Activated CD8-positive, alpha-beta memory T cell treated with anti-CD3 and anti-CD28 coated beads, Interleukin-2, amount 10 ng/mL, durations not matched to agents 7 days and 5 days (primary cell): ENCODE data around the gene PTPDC1. TPM values are rescaled to one million over a fixed set of nuclear protein-coding genes. Genes with fewer than 3 reads are reported as not detected.
"Not testable (repeated sequence)": the region's sequence is repeated elsewhere in the genome, so short reads cannot be mapped to it uniquely, and the experiment has no call there.

ENCODE experiments used
- ATAC-seq: fragments of 150-1000 bp; cut with Tn5 transposase; one replicate; pipeline ENCODE4 v1.10.0; 2021; ENCODE audit warnings: moderate library complexity
- CTCF ChIA-PET: fragments of 350-600 bp; sonication (Branson Sonifier 250); formaldehyde crosslinking; loops from one replicate; lab custom pipeline; 2021; ENCODE audit warnings: antibody characterized with exemption; lab: Charles Lee
- DNase-seq: peaks from one replicate; pipeline ENCODE4 v3.0.0-alpha.2; 2020
- H3K27ac Mint-ChIP-seq: one replicate; pipeline ENCODE4 v1.8.0; 2021; ENCODE audit warnings: mild to moderate bottlenecking, mixed read lengths
- H3K27me3 Mint-ChIP-seq: one replicate; pipeline ENCODE4 v1.8.0; 2021; ENCODE audit warnings: mixed read lengths
- H3K36me3 Mint-ChIP-seq: one replicate; pipeline ENCODE4 v1.8.0; 2021; ENCODE audit warnings: mild to moderate bottlenecking, mixed read lengths
- H3K4me1 Mint-ChIP-seq: one replicate; pipeline ENCODE4 v1.8.0; 2021; ENCODE audit warnings: mixed read lengths
- H3K4me3 Mint-ChIP-seq: one replicate; pipeline ENCODE4 v1.8.0; 2021; ENCODE audit warnings: mild to moderate bottlenecking, moderate library complexity, mixed read lengths
- H3K9me3 Mint-ChIP-seq: one replicate; pipeline ENCODE4 v1.8.0; 2022; ENCODE audit warnings: low read depth, mixed read lengths
- total RNA-seq, 2 experiments: library from RNA; stranded (reverse); gene quantifications; one replicate each; pipeline ENCODE4 v1.2.3, GENCODE V29; 2021

Gene PTPDC1
- total RNA-seq, 2 experiments from 2014 or later, result 5.2 to 6.5 TPM

DNA sequence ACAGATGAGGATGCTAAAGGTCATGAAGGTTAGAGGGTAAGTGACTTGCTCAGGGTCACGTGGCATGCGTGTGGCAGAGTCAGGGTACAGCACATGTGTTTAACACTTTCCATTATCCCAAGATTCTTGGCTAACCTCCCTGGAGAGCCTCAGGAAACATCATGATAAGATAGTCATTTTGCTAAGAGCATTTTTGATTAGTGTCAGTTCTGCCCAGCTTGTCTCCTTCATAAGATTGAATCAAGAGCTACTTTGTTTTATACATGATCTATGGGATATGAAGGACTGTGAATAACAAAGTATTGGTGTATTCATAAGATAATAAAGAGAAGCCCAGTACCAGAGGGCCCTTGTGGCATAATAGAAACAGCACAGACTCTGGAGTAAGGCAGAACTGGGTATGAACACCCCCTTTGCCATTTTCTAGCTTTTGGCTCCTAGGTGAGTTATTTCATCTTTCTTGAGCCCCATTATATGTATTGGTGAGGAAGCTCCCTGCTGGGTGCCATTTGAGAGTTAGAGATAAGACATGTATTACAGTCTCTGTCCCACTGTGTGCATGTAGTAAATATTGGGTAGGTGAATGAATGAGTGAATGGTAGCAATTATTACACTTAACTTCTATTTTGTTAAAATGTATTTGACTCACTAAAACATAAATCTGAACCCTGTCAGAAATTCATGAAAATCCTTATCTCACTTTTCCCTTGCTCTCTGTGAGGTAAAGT, 16.1 kb downstream of the PTPDC1 start:
- Mint-ChIP-seq H3K27me3 (no peaks in the 10 kb centered on the region), H3K27ac (no peak overlapping the region), H3K4me1 (peaks cover 9% of the 10 kb centered on the region), H3K4me3 (no peak overlapping the region), H3K9me3 (no peaks in the 10 kb centered on the region), H3K36me3 (peaks cover 7% of the 10 kb centered on the region)
- CTCF ChIA-PET, result interaction anchor here (1.3 kb wide), 1 partner anchor 112 kb away, joined by 3 read pairs; no protein-coding TSS in a partner anchor
- DNase-seq (no peak), ATAC-seq (no peak)

DNA sequence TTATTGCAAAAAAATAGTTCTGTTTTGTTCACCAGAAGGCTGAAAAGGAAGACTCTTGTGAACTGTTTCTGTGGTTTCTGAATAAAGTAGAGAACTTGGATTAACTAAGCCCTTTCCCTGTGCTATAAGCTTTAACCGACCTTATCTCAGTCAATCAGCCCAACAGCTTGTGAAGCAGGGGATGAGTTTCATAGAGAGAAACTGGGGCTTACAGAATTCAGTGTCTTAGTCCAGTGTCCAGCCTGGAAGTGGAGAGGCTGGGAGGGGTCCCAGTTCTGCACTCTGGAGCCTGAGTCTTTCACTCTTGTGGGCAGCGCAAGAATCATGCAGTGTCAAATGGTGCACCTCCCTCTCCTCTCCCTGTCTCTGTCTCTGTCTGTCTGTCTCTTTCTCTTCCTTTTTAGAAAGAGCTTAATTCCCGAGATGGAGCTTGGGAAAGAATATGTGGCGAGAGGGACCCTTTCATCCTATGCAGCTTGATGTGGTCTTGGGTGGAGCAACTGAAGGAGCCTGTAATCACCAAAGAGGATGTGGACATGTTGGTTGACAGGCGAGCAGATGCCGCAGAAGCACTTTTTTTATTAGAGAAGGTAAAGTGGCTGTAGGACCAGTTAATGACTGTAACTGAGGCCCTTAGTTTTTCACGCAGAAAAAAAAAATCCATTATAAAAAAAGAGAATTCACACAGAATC, 17.0 kb downstream of the PTPDC1 start:
- peaks cover 9% of the 10 kb centered on the region for H3K4me1 Mint-ChIP-seq
- CTCF ChIA-PET, result interaction anchor here (1.3 kb wide), 1 partner anchor 111 kb away, joined by 3 read pairs; no protein-coding TSS in a partner anchor
- peaks cover 5% of the 10 kb centered on the region for H3K36me3 Mint-ChIP-seq
- H3K27me3 Mint-ChIP-seq, result no peaks in the 10 kb centered on the region
- no peak overlapping the region for H3K4me3 Mint-ChIP-seq
- no peaks in the 10 kb centered on the region for H3K9me3 Mint-ChIP-seq
- ATAC-seq (no peak), DNase-seq (no peak)
- no peak overlapping the region for H3K27ac Mint-ChIP-seq

DNA sequence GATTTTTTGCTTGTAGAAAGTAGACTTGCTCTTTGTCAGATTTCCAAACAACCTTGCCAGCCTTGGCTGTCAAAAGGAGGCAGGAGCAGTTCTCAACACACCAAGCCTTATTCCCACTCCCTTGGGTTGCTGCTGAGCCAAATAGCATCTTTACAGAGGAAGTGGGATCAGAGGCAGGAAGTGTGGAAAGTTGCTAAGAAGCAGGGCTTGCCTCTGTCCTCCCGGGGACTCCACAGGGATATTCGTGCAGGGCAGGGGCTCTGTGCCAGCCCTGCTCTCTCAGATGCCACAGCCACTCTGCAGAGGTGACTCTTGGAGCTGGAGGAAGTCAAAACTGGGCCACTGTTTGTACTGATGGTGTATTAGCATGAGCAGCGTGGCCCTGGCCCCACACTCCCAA, 24.3 kb downstream of the PTPDC1 start:
- Mint-ChIP-seq H3K4me1 (peaks cover 7% of the 10 kb centered on the region), H3K9me3 (no peaks in the 10 kb centered on the region), H3K4me3 (no peak overlapping the region), H3K27ac (no peak overlapping the region), H3K36me3 (no peaks in the 10 kb centered on the region), H3K27me3 (no peaks in the 10 kb centered on the region)
- ATAC-seq (peak; percentile 27), DNase-seq (no peak)
- CTCF ChIA-PET, result no interaction called here

DNA sequence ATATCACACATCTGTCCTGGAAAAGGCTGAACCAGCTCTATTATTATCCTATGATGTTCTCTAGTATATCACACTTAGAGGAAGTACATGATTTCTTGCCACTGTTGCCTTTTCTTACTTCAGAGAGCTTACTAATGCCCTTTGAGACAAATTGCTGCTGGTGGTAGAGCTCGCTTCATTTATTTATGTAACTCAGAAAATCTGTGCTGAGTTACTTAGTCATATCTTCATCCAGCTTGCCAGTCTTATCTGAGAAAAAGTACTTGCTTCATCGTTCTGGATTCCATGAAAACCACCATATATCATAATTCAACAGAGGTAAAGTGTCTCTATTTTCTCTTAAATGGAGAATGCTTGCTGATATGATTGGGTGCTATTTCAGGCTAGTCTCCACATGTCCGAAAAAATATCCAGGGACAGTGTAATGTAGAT, 26.6 kb downstream of the PTPDC1 start:
- no peaks in the 10 kb centered on the region for H3K27me3 Mint-ChIP-seq
- H3K36me3 Mint-ChIP-seq, result no peaks in the 10 kb centered on the region
- no peak overlapping the region for H3K27ac Mint-ChIP-seq
- H3K4me3 Mint-ChIP-seq, result no peak overlapping the region
- CTCF ChIA-PET, result no interaction called here
- H3K9me3 Mint-ChIP-seq, result no peaks in the 10 kb centered on the region
- DNase-seq (no peak), ATAC-seq (no peak)
- peaks cover 7% of the 10 kb centered on the region for H3K4me1 Mint-ChIP-seq

DNA sequence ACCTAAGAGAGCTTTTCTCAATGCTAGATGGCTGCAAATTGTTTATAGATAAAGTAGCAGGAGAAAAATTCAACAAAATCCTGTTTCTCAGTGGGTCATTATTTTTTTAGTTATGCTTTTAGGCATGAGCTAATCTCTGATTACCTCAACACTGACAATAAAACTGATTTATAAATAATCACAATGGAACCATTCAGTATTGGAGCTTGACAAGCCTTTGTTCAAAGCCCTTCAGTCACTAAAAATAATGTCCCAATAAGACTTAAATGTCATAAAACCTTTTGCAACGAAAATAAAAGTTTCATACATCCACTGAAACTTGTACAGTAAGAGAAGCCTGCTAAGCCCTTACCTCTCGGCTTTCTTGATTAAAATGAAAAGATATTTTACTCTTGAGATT, 27.2 kb downstream of the PTPDC1 start:
- no peak overlapping the region for H3K4me3 Mint-ChIP-seq
- no peaks in the 10 kb centered on the region for H3K9me3 Mint-ChIP-seq
- ATAC-seq (no peak), DNase-seq (no peak)
- H3K27me3 Mint-ChIP-seq, result no peaks in the 10 kb centered on the region
- no peak overlapping the region for H3K27ac Mint-ChIP-seq
- no peaks in the 10 kb centered on the region for H3K36me3 Mint-ChIP-seq
- CTCF ChIA-PET, result no interaction called here
- peaks cover 7% of the 10 kb centered on the region for H3K4me1 Mint-ChIP-seq

DNA sequence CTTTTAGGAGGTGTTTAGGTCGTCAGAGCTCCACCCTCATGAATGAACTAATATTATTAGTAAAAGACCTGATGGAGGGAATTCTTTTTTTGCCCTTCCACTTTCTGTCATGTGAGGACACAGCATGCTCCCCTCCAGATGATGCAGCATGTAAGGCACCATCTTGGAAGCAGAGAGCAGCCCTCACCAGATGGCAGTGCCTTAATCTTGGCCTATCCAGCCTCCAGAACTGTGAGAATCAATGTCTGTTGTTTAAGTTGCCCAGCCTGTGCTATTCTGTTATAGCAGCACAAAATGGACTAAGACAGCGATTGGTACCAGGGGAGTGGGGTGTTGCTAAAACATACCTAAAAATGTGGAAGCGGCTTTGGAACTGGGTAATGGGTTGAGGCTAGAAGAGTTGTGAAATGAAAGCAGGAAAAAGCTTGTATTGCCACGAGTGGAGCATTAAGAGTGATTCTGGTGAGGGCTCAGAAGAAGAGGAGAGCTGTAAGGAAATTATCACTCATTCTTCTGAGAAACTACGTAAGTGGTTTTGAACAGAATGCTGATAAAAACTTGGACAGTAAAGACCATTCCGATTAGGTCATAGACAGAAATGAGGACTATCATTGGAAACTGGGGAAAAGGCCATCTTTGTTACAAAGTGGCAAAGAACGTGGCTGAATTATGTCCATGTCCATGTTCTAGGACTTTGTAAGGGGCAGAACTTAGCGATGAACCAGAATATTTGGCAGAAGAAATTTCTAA, 28.6 kb downstream of the PTPDC1 start:
- Mint-ChIP-seq H3K9me3 (no peaks in the 10 kb centered on the region), H3K27me3 (no peaks in the 10 kb centered on the region), H3K4me3 (no peak overlapping the region), H3K27ac (no peak overlapping the region), H3K36me3 (no peaks in the 10 kb centered on the region), H3K4me1 (peaks cover 7% of the 10 kb centered on the region)
- CTCF ChIA-PET, result no interaction called here
- ATAC-seq (no peak), DNase-seq (no peak)

DNA sequence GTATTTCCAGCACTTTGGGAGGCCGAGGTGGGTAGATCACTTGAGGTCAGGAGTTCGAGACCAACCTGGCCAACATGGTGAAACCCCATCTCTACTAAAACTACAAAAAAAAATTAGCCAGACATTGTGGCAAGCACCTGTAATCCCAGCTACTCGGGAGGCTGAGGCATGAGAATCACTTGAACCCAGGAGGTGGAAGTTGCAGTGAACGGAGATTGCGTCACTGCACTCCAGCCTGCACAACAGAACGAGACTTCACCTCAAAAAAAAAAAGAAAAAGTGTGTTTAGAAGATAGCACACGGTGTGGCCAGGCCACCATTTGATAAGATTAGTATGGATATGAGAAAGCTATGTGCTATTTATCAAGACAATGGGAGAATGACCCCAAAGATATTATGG, 35.8 kb downstream of the PTPDC1 start:
- H3K36me3 Mint-ChIP-seq, H3K27ac Mint-ChIP-seq, H3K27me3 Mint-ChIP-seq, H3K4me1 Mint-ChIP-seq, DNase-seq, H3K9me3 Mint-ChIP-seq, CTCF ChIA-PET, ATAC-seq, H3K4me3 Mint-ChIP-seq: not testable (repeated sequence)

DNA sequence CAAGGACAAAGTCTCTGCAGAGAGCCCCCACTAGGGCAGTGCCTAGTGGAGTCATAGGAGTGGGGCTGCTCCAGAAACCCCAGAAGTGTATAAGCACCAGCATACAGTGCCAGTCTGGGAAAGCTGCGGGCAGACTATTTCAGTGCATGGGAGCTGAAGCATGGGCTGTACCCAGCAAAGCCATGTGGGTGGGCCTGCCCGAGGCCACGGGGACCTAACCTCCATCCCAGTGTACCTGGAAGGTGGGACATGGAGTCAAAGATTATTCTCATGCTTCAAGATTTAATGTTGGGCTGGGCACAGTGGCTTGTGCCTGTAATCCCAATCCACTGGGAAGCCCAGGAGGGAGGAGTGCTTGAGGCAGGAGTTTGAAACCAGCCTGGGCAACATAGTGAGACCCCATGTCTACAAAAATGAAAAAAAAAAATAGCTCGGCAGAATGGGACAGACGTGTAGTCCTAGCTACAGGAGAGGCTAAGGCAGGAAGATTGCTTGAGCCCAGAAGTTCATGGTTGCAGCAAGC, 36.7 kb downstream of the PTPDC1 start:
- H3K4me3 Mint-ChIP-seq, result no peak overlapping the region
- no peaks in the 10 kb centered on the region for H3K27me3 Mint-ChIP-seq
- CTCF ChIA-PET, result no interaction called here
- no peak for ATAC-seq
- no peaks in the 10 kb centered on the region for H3K36me3 Mint-ChIP-seq
- peaks cover 3% of the 10 kb centered on the region for H3K9me3 Mint-ChIP-seq
- no peak for DNase-seq
- no peak overlapping the region for H3K27ac Mint-ChIP-seq
- no peaks in the 10 kb centered on the region for H3K4me1 Mint-ChIP-seq

DNA sequence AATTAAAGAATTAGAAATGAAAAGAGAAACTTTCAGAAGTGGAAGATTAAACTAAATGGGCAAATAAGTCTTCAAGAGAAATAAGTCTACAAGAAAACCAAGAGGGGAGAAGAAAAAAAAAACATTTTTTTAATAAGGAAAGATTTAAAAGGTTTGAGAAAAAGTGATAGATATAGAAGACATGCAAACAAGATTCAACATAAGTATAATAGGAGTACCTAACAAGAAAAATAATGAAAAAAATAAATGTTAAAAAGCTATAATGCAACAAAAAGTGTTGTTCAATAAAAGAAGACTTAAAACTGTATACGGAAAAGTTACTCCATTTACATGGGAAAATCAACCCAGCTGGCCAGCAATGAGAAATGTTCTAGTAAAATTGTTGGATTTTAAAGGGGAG, 42.6 kb downstream of the PTPDC1 start:
- ATAC-seq (no peak), DNase-seq (no peak)
- CTCF ChIA-PET, result no interaction called here
- Mint-ChIP-seq H3K9me3 (peaks cover 13% of the 10 kb centered on the region), H3K36me3 (peaks cover 6% of the 10 kb centered on the region), H3K27me3 (no peaks in the 10 kb centered on the region), H3K4me1 (no peaks in the 10 kb centered on the region), H3K27ac (no peak overlapping the region), H3K4me3 (no peak overlapping the region)

DNA sequence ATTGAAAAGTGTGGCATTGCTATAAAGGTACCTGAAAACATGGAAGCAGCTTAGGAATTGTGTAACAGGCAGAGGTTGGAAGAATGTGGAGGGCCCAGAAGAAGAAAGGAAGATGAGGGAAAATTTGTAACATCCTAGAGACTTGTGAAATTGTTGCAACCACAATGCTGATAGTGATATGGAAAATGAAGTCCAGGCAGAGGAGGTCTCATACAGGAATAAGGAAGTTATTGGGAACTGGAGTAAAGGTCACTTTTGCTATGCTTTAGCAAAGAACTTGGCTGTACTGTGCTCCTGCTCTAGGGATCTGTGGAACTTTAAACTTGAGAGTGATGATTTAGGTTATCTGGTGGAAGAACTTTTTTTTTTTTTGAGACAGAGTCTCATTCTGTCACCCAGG, 43.5 kb downstream of the PTPDC1 start:
- peaks cover 13% of the 10 kb centered on the region for H3K9me3 Mint-ChIP-seq
- ATAC-seq (no peak), DNase-seq (no peak)
- H3K27me3 Mint-ChIP-seq, result no peaks in the 10 kb centered on the region
- no peak overlapping the region for H3K4me3 Mint-ChIP-seq
- no peak overlapping the region for H3K27ac Mint-ChIP-seq
- CTCF ChIA-PET, result no interaction called here
- H3K4me1 Mint-ChIP-seq, result no peaks in the 10 kb centered on the region
- H3K36me3 Mint-ChIP-seq, result peaks cover 6% of the 10 kb centered on the region

DNA sequence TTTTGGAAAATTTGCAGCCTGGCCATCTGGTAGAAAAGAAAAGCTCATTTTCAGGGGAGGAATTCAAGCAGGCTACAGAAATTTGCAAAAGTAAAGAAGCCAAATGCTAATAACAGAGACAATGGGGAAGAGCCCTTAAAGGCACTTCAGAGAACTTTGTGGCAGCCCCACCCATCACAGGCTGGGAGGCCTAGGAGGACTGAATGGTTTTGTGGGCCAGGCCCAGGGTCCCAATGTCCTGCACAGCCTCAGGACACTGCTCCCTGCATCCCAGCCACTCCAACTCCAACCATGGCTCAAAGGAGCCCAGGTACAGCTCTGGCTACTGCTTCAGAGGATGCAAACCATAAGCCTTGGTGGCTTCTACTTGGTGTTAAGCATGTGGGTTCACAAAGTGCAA, 44.3 kb downstream of the PTPDC1 start:
- H3K36me3 Mint-ChIP-seq, result peaks cover 6% of the 10 kb centered on the region
- no peak for ATAC-seq
- CTCF ChIA-PET, result no interaction called here
- no peak overlapping the region for H3K27ac Mint-ChIP-seq
- no peak overlapping the region for H3K4me3 Mint-ChIP-seq
- DNase-seq, result no peak
- peaks cover 13% of the 10 kb centered on the region for H3K9me3 Mint-ChIP-seq
- H3K27me3 Mint-ChIP-seq, result peaks cover 2% of the 10 kb centered on the region
- H3K4me1 Mint-ChIP-seq, result no peaks in the 10 kb centered on the region

DNA sequence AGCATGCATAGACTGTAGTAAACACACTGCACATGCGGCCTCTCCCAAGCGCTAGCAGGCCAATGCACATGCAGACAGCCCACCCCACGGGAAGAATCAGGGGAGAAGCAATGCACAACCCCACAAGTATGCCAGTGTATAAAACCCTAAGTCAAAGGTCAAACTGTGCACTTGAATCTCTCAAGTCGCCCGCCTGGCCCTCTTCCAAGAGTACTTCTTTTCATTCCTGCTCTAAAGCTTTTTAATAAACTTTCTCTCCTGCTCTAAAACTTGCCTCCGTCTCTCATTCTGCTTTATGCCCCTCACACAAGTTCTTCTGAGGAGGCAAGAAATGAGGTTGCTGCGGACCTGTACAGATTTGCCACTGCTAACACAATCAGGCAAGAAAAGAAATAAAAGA, 50.4 kb downstream of the PTPDC1 start:
- H3K27ac Mint-ChIP-seq, result no peak overlapping the region
- H3K36me3 Mint-ChIP-seq, result no peaks in the 10 kb centered on the region
- CTCF ChIA-PET, result no interaction called here

DNA sequence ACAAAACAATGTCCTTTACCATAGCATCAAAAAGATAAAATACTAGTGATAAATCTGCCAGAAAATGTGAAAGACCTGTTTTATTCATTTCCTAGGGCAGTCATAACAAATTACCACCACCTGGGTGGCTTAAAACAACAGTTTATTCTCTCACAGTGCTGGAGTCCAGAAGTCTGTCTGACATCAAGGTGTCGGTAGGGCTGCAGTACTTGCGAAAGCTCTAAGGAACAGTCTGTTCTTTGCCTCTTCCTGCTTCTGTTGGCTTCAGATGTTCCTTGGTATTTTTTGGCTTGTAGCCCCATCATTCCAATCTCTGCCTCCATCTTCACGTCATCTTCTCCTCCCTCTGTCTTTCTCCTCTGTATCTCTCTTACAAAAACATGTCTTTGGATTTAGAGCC, 51.0 kb downstream of the PTPDC1 start:
- H3K27me3 Mint-ChIP-seq, result peaks cover 5% of the 10 kb centered on the region
- H3K9me3 Mint-ChIP-seq, result peaks cover 2% of the 10 kb centered on the region
- no peak overlapping the region for H3K4me3 Mint-ChIP-seq
- H3K36me3 Mint-ChIP-seq, result no peaks in the 10 kb centered on the region
- DNase-seq (no peak), ATAC-seq (no peak)
- CTCF ChIA-PET, result no interaction called here
- no peak overlapping the region for H3K27ac Mint-ChIP-seq
- no peaks in the 10 kb centered on the region for H3K4me1 Mint-ChIP-seq

More for the DNA sequence above, 50.4 kb downstream of the PTPDC1 start:
- DNase-seq (no peak), ATAC-seq (no peak)
- H3K9me3 Mint-ChIP-seq, result peaks cover 2% of the 10 kb centered on the region
- H3K27me3 Mint-ChIP-seq, result peaks cover 5% of the 10 kb centered on the region
- H3K4me3 Mint-ChIP-seq, result no peak overlapping the region
- no peaks in the 10 kb centered on the region for H3K4me1 Mint-ChIP-seq
